ENCODE measurements around the gene OR7G2. TPM values are rescaled to one million over a fixed set of nuclear protein-coding genes. Genes with fewer than 3 reads are reported as not detected.

OR7G2 gene
- total and polyA plus RNA-seq, 9 of the 15 experiments (the other 6 are each of a cell fraction or from before 2014, with no cell fraction given) = 0.20 TPM; not detected in 8

GRCh38 chr19:9075064-9075949 lies 32.0 kb downstream of the OR7G2 start (continued):
- peak; percentile 50; the same call in 1 of the 2 replicates for TF ChIP-seq LCOR (CRISPR knock-in tag; IDR thresholded peaks at IDR 0.05)
- no peak for TF ChIP-seq CCAR2 (IDR thresholded peaks at IDR 0.05; ENCODE audit: low read depth, low read length)
- TF ChIP-seq BCOR (IDR thresholded peaks at IDR 0.05) = peak; percentile 75; the same call in 1 of the 2 replicates
- no peak; the same call in 1 of the 2 replicates for TF ChIP-seq ZNF592 (IDR thresholded peaks at IDR 0.05)
- no peak for TF ChIP-seq MED1 (CRISPR knock-in tag; IDR thresholded peaks at IDR 0.05; ENCODE audit: borderline replicate concordance)
- no peak for TF ChIP-seq EWSR1 (IDR thresholded peaks at IDR 0.05; ENCODE audit: borderline replicate concordance, low read depth, partially characterized antibody)
- TF ChIP-seq ZNF76 (CRISPR knock-in tag; IDR thresholded peaks at IDR 0.05; ENCODE audit: borderline replicate concordance) = no peak
- TF ChIP-seq PML (IDR thresholded peaks at IDR 0.05; ENCODE audit: low read length) = 0 out of 2 replicates have a peak, but pooled peaks have one; percentile 44
- TF ChIP-seq ZBTB43 (CRISPR knock-in tag; IDR thresholded peaks at IDR 0.05) = no peak
- no peak for TF ChIP-seq ZNF175 (CRISPR knock-in tag; IDR thresholded peaks at IDR 0.05; ENCODE audit: low read depth)
- no peak for TF ChIP-seq GTF2E2 (tag; IDR thresholded peaks at IDR 0.05)
- TF ChIP-seq DACH1 (IDR thresholded peaks at IDR 0.05; ENCODE audit: partially characterized antibody) = peak; percentile 19
- no peak for TF ChIP-seq PCBP2 (IDR thresholded peaks at IDR 0.05; ENCODE audit: low read depth, low read length, poor library complexity, severe bottlenecking)
- peak; percentile 67; the same call in 1 of the 2 replicates for TF ChIP-seq TFAP4 (CRISPR knock-in tag; IDR thresholded peaks at IDR 0.05; ENCODE audit: borderline replicate concordance)
- peak; percentile 52 for TF ChIP-seq PKNOX1 (IDR thresholded peaks at IDR 0.05)
- no peak for TF ChIP-seq NR3C1 (CRISPR knock-in tag; IDR thresholded peaks at IDR 0.05)
- no peak for TF ChIP-seq SMARCA5 (IDR thresholded peaks at IDR 0.05)
- peak; percentile 85; the same call in 1 of the 2 replicates for TF ChIP-seq ZEB2 (IDR thresholded peaks at IDR 0.05)
- no peak for TF ChIP-seq ZNF696 (CRISPR knock-in tag; conservative IDR thresholded peaks at IDR 0.05)
- TF ChIP-seq L3MBTL2 (IDR thresholded peaks at IDR 0.05) = peak; percentile 84

Measured in K562 (cell line).